AG04449 (cell line): ENCODE data around the gene TBX18.

ENCODE experiments used
- CTCF ChIA-PET: fragments of 350-600 bp; formaldehyde crosslinking; extraction: SDS; loops from one replicate; lab custom pipeline; 2021; ENCODE audit warnings: antibody characterized with exemption; lab: Yijun Ruan, JAX
- POLR2A ChIA-PET: fragments of 400-600, 350-600 bp; formaldehyde crosslinking; extraction: SDS; loops from one replicate; lab custom pipeline; 2020; ENCODE audit warnings: antibody characterized with exemption, inconsistent platforms; lab: Yijun Ruan, JAX
- DNase-seq: peaks from one replicate; pipeline ENCODE4 v3.0.0-alpha.2; 2010; ENCODE audit warnings: low read depth, low spot score
- H3K4me3 ChIP-seq: 2 replicates; pipeline ENCODE4 v1.5.1; 2011; ENCODE audit warnings: low read depth, mild to moderate bottlenecking, control low read depth, low read length
- TF ChIP-seq, protein P1 (sequence below): IDR thresholded peaks from one replicate; pipeline ENCODE4 v1.5.1; 2011; ENCODE audit warnings: mild to moderate bottlenecking, moderate library complexity, low read length, control low read depth, inconsistent platforms; ENCODE audit not compliant: insufficient read depth; ENCODE audit errors: missing control alignments

The TBX18 gene

GRCh38 chr6:84772428-84773132 is 8.2 kb upstream of the TBX18 start:
- POLR2A ChIA-PET, result interaction anchor here (1.9 kb wide), 1 partner anchor 8 kb away, joined by 16 read pairs; the partner anchor contains the start of gene TBX18
- CTCF ChIA-PET, result interaction anchor here (0.9 to 6.9 kb wide), 8 partner anchors 9 to 530 kb away, joined by 4 to 59 read pairs (median 10); partner anchors contain the start of gene TBX18
- H3K4me3 ChIP-seq, result peak overlapping the region; percentile 56
- TF ChIP-seq, protein P1, sequence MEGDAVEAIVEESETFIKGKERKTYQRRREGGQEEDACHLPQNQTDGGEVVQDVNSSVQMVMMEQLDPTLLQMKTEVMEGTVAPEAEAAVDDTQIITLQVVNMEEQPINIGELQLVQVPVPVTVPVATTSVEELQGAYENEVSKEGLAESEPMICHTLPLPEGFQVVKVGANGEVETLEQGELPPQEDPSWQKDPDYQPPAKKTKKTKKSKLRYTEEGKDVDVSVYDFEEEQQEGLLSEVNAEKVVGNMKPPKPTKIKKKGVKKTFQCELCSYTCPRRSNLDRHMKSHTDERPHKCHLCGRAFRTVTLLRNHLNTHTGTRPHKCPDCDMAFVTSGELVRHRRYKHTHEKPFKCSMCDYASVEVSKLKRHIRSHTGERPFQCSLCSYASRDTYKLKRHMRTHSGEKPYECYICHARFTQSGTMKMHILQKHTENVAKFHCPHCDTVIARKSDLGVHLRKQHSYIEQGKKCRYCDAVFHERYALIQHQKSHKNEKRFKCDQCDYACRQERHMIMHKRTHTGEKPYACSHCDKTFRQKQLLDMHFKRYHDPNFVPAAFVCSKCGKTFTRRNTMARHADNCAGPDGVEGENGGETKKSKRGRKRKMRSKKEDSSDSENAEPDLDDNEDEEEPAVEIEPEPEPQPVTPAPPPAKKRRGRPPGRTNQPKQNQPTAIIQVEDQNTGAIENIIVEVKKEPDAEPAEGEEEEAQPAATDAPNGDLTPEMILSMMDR, result no peak
- DNase-seq, result no peak

DNA sequence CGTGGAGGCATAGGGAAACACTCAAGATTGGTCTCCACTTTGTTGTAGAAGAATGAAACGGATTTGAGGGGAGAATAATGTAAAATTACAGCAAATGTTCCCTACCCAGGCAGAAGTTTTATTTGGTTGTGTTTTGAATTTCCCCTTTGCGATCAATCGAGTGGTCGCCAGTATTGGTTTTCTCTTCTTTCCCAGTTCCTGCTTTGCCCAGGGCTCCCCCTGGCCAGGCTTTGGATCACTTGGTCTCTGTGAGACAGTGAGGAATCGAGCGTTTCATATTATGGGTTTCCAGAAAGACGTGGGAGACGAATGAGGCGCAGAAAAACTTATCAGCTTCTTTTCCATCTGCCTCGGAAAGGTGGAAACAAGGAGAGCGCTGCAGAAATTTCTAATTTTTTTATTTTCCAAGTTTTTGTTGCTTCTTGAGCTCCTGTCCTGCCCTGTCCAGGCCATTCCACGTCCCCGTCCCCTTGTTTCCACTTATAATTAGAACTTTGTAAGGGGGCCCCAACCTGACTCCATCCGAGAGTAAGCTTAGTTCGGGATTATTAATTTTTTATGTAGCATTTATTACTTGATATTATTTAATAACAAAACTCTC is 7.5 kb upstream of the TBX18 start:
- no peak overlapping the region for H3K4me3 ChIP-seq
- TF ChIP-seq, protein P1, result no peak
- no peak for DNase-seq
- CTCF ChIA-PET, result interaction anchor here (0.9 to 6.9 kb wide), 6 partner anchors 8 to 529 kb away, joined by 3 to 59 read pairs (median 8); partner anchors contain the start of gene TBX18
- POLR2A ChIA-PET, result no interaction called here

DNA sequence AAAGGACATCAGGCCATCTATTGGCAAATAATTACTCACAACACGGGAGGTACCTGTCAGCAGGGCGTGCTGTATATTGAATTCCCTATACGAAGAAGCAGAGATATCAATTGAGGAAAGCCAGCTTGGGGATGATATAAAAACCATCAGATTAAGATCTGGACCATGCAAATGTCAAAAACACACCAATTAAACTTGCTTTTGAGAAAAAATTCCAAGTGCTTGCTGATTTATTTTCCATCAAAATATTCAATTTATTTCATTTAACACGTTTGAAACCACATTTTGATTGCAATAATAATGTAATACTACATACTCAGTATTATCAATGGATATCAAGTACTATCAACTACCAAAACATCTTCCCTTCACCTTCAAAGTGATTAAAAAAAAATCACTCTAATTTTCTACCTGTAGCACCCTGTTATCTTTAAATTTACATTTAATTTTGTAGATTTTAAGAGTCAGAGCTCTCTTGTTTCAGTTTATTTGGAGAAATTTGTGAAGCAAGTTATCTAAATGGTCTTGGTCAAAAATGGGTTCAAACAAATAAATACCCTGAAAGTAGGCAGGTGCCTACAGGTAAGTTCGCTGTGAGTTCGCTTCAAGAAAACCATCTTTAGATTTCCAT is 6.8 kb upstream of the TBX18 start:
- ChIA-PET POLR2A (no interaction called here), CTCF (interaction anchor here (0.9 to 4.3 kb wide), 4 partner anchors 9 to 347 kb away, joined by 3 to 33 read pairs (median 6); no protein-coding TSS in a partner anchor)
- no peak overlapping the region for H3K4me3 ChIP-seq
- DNase-seq, result no peak
- TF ChIP-seq, protein P1, result no peak

DNA sequence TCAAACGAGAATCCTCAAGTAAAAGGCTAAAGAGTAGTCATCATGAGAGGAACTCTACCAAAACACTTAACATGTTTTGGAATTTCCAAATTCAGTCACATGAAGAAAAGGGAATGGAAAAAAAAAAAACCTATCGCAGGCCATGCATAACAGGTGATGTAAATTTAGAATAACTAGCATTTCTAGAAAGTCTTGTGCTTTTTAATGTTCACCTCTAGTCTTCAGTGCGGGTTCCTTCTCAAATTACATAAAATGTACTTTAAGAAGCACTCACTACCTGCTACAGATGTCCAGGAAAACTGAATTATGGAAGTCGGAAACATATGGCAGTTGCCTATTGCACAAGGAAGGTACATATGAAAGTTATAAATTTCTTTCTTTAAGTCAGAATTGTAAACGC is 6.1 kb upstream of the TBX18 start:
- TF ChIP-seq, protein P1, result no peak
- no peak for DNase-seq
- POLR2A ChIA-PET, result no interaction called here
- CTCF ChIA-PET, result interaction anchor here (0.8 to 2.5 kb wide), 5 partner anchors 8 to 552 kb away, joined by 3 to 7 read pairs (median 4); no protein-coding TSS in a partner anchor
- H3K4me3 ChIP-seq, result no peak overlapping the region

DNA sequence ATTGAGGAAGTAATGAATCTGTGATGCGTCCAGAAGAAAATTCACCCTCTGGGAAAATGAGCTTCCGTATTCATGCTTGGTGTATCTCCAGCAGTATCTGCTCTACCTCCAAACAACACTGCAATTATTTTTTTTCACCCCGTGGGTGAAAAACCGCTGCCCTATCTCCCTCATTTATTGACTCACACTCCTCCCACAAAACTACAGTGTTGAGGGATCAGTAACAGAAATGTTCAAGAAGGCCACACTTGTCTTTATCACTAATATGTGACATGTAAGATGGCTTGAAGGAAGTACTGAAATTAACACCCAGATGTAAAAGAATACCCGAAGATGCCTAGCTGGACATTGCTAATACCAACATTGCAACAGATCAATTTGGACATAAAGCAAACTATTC is 4.9 kb upstream of the TBX18 start:
- no peak for DNase-seq
- TF ChIP-seq, protein P1, result no peak
- no peak overlapping the region for H3K4me3 ChIP-seq
- ChIA-PET CTCF (interaction anchor here (1.1 to 1.8 kb wide), 3 partner anchors 10 to 341 kb away, joined by 3 to 6 read pairs (median 3); no protein-coding TSS in a partner anchor), POLR2A (interaction anchor here (0.7 kb wide), 1 partner anchor 74 kb away, joined by 3 read pairs; no protein-coding TSS in a partner anchor)
